MM.1S (cell line): ENCODE measurements around the gene ARHGAP42.

Experiments used
- DNase-seq: peaks from one replicate; pipeline ENCODE4 v3.0.0-alpha.2; 2015
- H2AFZ ChIP-seq: fragments of 300-600 bp; sonication (generic); 2 replicates; pipeline ENCODE4 v1.6.0; 2016; ENCODE audit warnings: antibody characterized with exemption, low read length
- H3F3A ChIP-seq: fragments of 300-600 bp; sonication (generic); 2 replicates; pipeline ENCODE4 v1.6.1; 2016; ENCODE audit warnings: mild to moderate bottlenecking, antibody characterized with exemption, low read length, moderate library complexity, mixed read lengths; ENCODE audit not compliant: insufficient read depth
- H3K27ac ChIP-seq: fragments of 300-600 bp; sonication (generic); 2 replicates; pipeline ENCODE4 v1.5.1; 2016; ENCODE audit warnings: mild to moderate bottlenecking, low read length
- H3K27me3 ChIP-seq: fragments of 300-600 bp; sonication (generic); replicated peaks from 2 replicates; pipeline ENCODE4 v1.6.0; 2016; ENCODE audit warnings: low read length; ENCODE audit not compliant: insufficient read depth
- H3K36me3 ChIP-seq: fragments of 300-600 bp; sonication (generic); replicated peaks from 2 replicates; pipeline ENCODE4 v1.6.1; 2016; ENCODE audit warnings: mild to moderate bottlenecking, low read length, mixed read lengths; ENCODE audit not compliant: insufficient read depth
- H3K4me1 ChIP-seq: fragments of 300-600 bp; sonication (generic); 2 replicates; pipeline ENCODE4 v1.6.1; 2016; ENCODE audit warnings: low read length, mixed read lengths
- H3K4me2 ChIP-seq: fragments of 300-600 bp; sonication (generic); 2 replicates; pipeline ENCODE4 v1.6.0; 2016; ENCODE audit warnings: low read depth, low read length
- H3K4me3 ChIP-seq: fragments of 300-600 bp; sonication (generic); 2 replicates; pipeline ENCODE4 v1.5.1; 2016; ENCODE audit warnings: low read length, mixed read lengths
- H3K79me2 ChIP-seq: fragments of 300-600 bp; sonication (generic); 2 replicates; pipeline ENCODE4 v1.6.1; 2016; ENCODE audit warnings: mixed run types, low read length, mixed read lengths
- H3K9ac ChIP-seq: fragments of 300-600 bp; sonication (generic); 2 replicates; pipeline ENCODE4 v1.6.1; 2016; ENCODE audit warnings: low read length, mixed read lengths
- H3K9me2 ChIP-seq: fragments of 300-600 bp; sonication (generic); replicated peaks from 2 replicates; pipeline ENCODE4 v1.6.1; 2016; ENCODE audit warnings: mild to moderate bottlenecking, low read length, mixed read lengths; ENCODE audit not compliant: insufficient read depth
- H3K9me3 ChIP-seq: fragments of 300-600 bp; sonication (generic); replicated peaks from 2 replicates; pipeline ENCODE4 v1.6.1; 2016; ENCODE audit warnings: mild to moderate bottlenecking, low read length, mixed read lengths; ENCODE audit not compliant: insufficient read depth
- H4K20me1 ChIP-seq: fragments of 300-600 bp; sonication (generic); 2 replicates; pipeline ENCODE4 v1.6.1; 2016; ENCODE audit warnings: mild to moderate bottlenecking, low read length, moderate library complexity, mixed read lengths; ENCODE audit not compliant: insufficient read depth
- EZH2 ChIP-seq: fragments of 300-600 bp; sonication (generic); optimal IDR thresholded peaks from 2 replicates; pipeline ENCODE3; 2017; ENCODE audit warnings: low read depth, mild to moderate bottlenecking, antibody characterized with exemption, low read length, mixed read lengths
- EZH2phosphoT487 ChIP-seq: fragments of 300-600 bp; sonication (generic); IDR thresholded peaks from 2 replicates; pipeline ENCODE4 v1.6.1; 2018; ENCODE audit warnings: antibody characterized with exemption, low read length
- TF ChIP-seq, protein P1 (sequence below): fragments of 300-600 bp; sonication (generic); IDR thresholded peaks from 2 replicates; pipeline ENCODE4 v1.5.1; 2016; ENCODE audit warnings: antibody characterized with exemption, low read length, mixed read lengths

ARHGAP42 gene

DNA sequence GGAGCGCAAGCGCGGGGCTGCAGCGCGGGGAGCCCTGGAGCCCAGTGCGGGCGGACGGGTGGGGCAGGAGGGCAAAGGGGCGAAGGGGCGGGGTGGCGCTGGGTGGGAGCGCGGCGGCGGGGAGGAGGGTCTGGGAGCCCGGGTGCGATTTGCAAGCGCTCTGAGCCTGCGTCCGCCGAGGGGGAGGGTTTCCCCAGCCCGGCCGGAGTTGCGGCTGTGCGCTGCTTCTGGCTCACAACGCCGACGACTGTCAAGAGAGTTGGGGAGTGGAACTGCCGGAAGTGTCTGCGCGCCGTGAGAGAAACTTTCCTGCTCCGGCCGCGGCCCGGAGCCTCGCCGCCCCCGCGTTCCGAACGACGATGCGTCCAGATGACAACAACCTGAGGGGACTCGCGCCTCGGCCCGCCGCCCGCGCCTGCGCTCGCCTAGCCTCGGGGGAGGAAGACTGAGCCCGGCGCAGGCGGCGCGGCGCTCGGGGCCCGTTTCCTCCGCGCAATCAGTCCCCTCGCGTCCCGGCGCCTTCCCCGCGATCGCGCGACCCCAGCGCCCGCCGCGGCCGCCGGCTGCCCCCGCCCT lies at the start of gene ARHGAP42:
Gene ARHGAP42 (plus strand): TSS at position 235 of the 576 bp plus-strand sequence. CDS start 391 bp downstream, outside the sequence.
- H4K20me1 ChIP-seq = no peaks in the 10 kb centered on the region
- peaks cover 11% of the 10 kb centered on the region for H3F3A ChIP-seq
- TF ChIP-seq EZH2phosphoT487 (no peak), EZH2 (no peak)
- TF ChIP-seq, protein P1, sequence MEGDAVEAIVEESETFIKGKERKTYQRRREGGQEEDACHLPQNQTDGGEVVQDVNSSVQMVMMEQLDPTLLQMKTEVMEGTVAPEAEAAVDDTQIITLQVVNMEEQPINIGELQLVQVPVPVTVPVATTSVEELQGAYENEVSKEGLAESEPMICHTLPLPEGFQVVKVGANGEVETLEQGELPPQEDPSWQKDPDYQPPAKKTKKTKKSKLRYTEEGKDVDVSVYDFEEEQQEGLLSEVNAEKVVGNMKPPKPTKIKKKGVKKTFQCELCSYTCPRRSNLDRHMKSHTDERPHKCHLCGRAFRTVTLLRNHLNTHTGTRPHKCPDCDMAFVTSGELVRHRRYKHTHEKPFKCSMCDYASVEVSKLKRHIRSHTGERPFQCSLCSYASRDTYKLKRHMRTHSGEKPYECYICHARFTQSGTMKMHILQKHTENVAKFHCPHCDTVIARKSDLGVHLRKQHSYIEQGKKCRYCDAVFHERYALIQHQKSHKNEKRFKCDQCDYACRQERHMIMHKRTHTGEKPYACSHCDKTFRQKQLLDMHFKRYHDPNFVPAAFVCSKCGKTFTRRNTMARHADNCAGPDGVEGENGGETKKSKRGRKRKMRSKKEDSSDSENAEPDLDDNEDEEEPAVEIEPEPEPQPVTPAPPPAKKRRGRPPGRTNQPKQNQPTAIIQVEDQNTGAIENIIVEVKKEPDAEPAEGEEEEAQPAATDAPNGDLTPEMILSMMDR = no peak
- peak within 1 kb of the TSS; percentile 68 for H3K9ac ChIP-seq
- H3K79me2 ChIP-seq = peaks cover 15% of the 10 kb centered on the region
- peak within 1 kb of the TSS; percentile 90 for H2AFZ ChIP-seq
- H3K36me3 ChIP-seq = no peaks in the 10 kb centered on the region
- peak within 1 kb of the TSS; percentile 45; the same call in 1 of the 2 replicates for H3K27ac ChIP-seq
- no peaks in the 10 kb centered on the region for H3K9me3 ChIP-seq
- peak within 1 kb of the TSS; percentile 88 for H3K4me3 ChIP-seq
- no peaks in the 10 kb centered on the region for H3K27me3 ChIP-seq
- H3K4me1 ChIP-seq = peaks cover 37% of the 10 kb centered on the region
- no peaks in the 10 kb centered on the region for H3K9me2 ChIP-seq
- peak; percentile 77 for DNase-seq
- peak within 1 kb of the TSS; percentile 81 for H3K4me2 ChIP-seq

GRCh38 chr11:100637706-100638105 lies 49.4 kb upstream of the ARHGAP42 start:
- Histone ChIP-seq H2AFZ (no peak overlapping the region), H3F3A (no peaks in the 10 kb centered on the region), H3K4me2 (no peak overlapping the region), H3K4me3 (no peak overlapping the region), H3K4me1 (no peaks in the 10 kb centered on the region), H3K36me3 (no peaks in the 10 kb centered on the region), H3K9me2 (no peaks in the 10 kb centered on the region), H3K9ac (no peak overlapping the region), H3K27ac (no peak overlapping the region), H4K20me1 (no peaks in the 10 kb centered on the region), H3K9me3 (no peaks in the 10 kb centered on the region), H3K27me3 (no peaks in the 10 kb centered on the region), H3K79me2 (no peaks in the 10 kb centered on the region)
- DNase-seq = no peak
- TF ChIP-seq EZH2 (no peak), EZH2phosphoT487 (no peak)
- TF ChIP-seq, protein P1 = no peak

- Histone ChIP-seq H3K4me2 (no peak overlapping the region), H3K9me3 (no peaks in the 10 kb centered on the region), H3K27ac (no peak overlapping the region), H3K36me3 (no peaks in the 10 kb centered on the region), H2AFZ (no peak overlapping the region), H3K9ac (no peak overlapping the region), H3K79me2 (no peaks in the 10 kb centered on the region), H3K9me2 (no peaks in the 10 kb centered on the region), H3K27me3 (no peaks in the 10 kb centered on the region), H3F3A (no peaks in the 10 kb centered on the region), H3K4me1 (no peaks in the 10 kb centered on the region), H4K20me1 (no peaks in the 10 kb centered on the region), H3K4me3 (no peak overlapping the region)
- no peak for DNase-seq
- TF ChIP-seq EZH2 = no peak
- TF ChIP-seq, protein P1 = no peak
- no peak for TF ChIP-seq EZH2phosphoT487
These were observed 48.4 kb upstream of the ARHGAP42 start for GRCh38 chr11:100638648-100639047.
